HG02973 (cell line): ENCODE data around the gene IRS1.
"Not testable (repeated sequence)": the region's sequence is repeated elsewhere in the genome, so short reads cannot be mapped to it uniquely, and the experiment has no call there.

Experiments
- ATAC-seq: cut with Tn5 transposase; IDR thresholded peaks from one replicate; pipeline ENCODE4 v1.9.1; 2021; ENCODE audit warnings: moderate library complexity; ENCODE audit not compliant: unreplicated experiment

The IRS1 gene

DNA sequence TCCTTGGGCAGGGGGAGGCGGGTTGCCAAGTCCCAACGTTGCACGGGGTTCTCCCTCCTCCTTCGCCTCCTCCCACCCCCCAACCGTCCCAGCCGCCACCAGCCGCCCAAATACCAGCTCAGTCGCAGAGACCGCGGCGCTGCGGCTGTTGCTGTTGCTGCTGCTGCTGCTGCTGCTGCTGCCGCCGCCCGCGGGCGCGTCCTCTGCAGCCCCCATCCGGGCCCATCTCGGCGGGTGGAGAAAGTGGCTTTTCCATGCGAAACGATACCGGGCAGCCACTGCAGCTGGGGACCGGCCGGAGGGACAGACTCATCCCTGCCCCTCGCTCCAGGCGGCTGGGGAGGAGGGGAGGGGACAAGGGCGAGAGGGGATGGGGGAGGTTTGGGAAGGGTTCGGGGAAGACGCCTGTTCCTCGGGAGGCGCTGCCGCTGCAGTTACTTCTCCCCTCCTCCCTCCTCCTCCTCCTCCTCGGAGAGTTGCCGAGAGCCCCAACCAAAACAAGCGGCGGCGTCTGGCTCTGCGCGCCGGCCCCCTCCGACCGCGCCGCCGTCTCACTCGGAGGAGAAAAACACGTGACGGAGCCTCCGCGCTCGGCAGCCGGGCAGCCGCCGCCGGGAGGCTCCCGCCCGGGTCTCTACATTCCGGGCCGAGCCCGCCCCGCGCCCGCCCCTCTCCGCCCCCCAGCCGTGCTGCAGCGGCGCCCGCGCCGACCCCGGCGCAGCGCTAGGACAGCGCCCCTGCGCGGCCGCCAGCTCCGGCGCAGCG is at the start of gene IRS1:
TSS of gene IRS1 (minus strand) at position 610 of the 765 bp plus-strand sequence. CDS start 1,082 bp downstream, outside the sequence.
- ATAC-seq: peak; percentile 43

DNA sequence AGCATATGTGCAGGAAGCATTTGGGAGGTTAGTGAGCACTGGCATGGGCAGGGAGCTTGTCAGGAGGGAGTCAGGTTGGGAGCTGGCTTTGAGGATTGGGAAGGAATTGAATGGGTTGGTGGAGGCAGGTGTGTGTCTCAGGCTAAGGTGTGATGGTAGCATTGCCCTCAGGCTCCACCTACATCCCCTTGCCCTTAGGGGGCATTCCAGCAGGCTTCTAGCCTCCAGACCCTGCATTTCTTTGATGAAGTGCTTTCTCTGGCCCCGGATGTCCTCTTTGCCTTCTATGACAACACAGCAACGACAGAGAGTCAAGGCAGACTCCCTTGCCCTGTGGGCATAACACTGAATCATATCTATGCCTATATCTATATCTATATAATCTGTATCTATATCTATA is 49.7 kb upstream of the IRS1 start:
- no peak for ATAC-seq

DNA sequence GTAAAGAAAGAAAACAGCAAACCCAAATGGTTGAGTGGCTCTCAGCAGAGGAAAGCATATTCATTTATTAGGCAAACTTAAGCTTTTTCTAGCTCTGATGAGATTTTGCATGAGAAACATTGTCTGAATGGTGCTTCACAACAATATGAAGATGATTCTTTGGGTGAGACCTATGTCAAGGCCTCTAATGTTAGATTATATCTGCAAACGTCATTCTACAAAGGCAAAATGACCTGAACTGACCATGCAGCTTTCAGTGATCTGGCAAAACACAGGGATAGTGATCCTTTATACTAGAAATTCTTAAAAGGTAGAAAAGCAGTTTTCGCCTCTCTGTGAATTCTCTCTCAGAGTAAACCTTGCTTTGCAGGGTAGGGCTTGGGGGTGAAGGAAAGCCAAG is 47.9 kb upstream of the IRS1 start:
- ATAC-seq: no peak

DNA sequence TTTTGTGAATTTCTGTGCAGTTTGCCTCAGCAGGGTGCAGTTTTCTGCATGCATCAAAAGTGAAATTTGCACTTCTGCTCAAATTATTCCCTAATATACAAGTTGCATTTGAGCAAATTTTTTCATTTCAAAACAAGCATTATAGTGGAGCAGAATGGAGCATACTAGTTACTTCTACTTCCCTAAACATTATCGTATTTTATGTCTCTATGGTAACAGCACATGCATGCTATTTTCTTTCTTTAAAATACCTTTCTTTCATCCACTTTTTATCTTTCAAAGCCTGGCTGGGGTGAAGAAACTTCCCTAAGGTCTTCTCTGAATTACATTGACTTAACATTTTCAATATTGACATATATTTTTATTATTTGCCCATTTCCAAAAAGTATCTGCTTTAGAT is 47.5 kb upstream of the IRS1 start:
- no peak for ATAC-seq

GRCh38 chr2:226845386-226846116 is 45.9 kb upstream of the IRS1 start:
- no peak for ATAC-seq

DNA sequence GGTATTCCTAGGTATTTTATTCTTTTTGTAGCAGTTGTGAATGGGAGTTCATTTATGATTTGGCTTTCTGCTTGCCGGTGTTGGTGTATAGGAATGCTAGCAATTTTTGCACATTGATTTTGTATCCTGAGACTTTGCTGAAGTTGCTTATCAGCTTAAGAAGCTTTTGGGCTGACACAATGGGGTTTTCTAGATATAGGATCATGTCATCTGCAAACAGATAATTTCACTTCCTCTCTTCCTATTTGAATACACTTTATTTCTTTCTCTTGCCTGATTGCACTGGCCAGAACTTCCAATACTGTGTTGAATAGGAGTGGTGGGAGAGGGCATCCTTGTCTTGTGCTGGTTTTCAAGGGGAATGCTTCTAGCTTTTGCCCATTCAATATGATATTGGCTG is 43.4 kb upstream of the IRS1 start:
- not testable (repeated sequence) for ATAC-seq

DNA sequence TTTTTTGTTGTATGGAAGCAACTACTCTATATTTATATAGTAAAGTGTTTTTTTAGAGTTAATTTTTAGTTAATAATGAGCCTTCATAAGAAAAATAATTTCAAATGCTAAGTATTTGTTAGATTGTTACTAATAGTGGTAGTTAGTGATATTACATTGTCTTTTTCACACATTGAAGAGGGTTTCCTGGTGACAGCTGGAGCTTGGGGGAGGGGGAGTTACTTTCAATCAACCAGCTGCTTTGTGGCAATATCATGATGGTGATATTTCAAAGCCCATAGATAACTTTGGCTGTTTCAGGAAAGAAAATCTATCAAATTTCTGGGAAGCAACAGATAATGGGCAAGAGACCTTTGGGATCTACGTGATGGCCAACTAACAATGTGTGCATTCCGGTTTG is 40.3 kb upstream of the IRS1 start:
- no peak for ATAC-seq

DNA sequence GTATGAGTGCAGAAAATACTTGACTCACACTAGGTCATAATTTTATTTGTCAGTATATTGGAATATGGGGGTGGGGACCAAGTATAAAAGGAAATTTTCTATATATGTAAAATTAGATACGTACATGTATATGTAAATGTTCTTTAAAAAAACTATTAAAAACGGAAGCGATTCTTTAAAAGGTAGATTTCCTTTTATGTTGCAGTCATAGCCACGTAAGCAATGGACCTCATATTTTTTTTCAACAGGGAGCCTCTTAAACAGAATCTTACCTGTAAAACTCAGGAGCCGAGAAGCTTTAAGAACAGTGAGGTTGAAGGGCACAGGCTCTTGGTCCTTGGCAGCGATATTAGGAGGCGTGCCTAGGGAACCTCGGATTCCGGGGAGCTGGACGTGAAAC is 39.5 kb upstream of the IRS1 start:
- ATAC-seq: no peak

DNA sequence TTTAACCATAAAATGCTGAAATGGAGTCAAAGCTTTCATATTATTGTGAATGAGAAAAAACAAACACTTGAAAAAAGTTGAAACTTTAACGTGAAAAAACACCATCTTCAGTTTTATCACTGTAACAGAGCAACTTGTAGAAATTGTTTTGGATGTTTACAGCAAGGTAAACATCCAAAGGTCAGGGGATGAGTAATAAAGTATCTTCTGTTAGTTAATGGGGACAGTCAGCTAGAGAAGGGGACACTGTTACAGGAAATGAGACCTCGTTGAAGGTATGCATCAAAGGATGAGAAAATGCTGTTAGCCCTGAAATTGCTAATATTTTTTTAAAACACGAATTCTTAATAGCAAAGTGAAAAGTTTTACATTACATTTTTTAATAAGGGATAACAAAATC is 39.1 kb upstream of the IRS1 start:
- no peak for ATAC-seq

DNA sequence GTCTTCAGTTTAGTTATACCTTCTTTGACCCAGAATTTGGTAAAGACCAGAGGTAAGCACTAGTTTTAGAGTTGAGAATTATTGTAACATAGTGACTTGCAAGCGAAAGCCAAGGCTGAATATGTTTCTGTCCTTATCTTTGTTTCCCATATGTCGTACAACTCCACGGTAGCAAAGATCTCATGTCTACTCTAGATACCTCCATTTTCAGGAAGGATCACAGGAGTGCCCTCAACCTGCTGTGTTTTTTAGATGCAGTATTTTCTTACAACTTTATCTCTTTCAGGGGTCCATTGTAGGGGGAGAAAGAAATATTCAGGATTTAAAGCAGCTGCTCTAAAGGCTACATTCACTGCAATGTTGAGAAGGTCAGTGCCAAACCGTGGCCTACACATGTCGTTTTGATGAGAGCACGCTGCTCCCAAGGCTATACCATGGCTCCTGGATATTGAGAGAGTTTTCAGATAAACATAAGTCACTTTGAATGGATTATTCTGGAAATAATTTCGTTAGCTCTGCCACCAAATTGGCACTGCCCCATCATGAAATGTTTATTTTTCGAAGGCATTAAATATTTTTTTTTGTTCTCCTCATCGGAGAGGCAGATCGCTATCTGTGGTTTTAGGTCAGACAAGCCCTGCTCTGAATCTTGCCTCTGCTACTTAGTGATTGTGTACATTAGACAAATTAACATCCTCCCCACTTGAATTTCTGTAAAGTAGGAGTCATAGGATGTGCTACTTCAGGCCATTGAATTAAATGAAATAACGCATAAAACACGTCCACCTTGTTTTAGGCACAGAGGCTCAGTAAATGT is 38.4 kb upstream of the IRS1 start:
- ATAC-seq: no peak

- ATAC-seq: no peak
Observed at GRCh38 chr2:226837334-226837733, 37.7 kb upstream of the IRS1 start.

GRCh38 chr2:226836548-226836885 is 36.9 kb upstream of the IRS1 start:
- no peak for ATAC-seq

GRCh38 chr2:226835796-226836547 is 36.4 kb upstream of the IRS1 start, which contains the start of gene RHBDD1:
Gene RHBDD1 (plus strand): TSS chr2:226836054. CDS start chr2:226864694, 28,640 bp downstream.
- ATAC-seq: peak; percentile 84

- peak; percentile 21 for ATAC-seq
Observed at GRCh38 chr2:226835420-226835795, 35.8 kb upstream of the IRS1 start.

GRCh38 chr2:226834880-226835279 is 35.3 kb upstream of the IRS1 start:
- ATAC-seq: not testable (repeated sequence)

DNA sequence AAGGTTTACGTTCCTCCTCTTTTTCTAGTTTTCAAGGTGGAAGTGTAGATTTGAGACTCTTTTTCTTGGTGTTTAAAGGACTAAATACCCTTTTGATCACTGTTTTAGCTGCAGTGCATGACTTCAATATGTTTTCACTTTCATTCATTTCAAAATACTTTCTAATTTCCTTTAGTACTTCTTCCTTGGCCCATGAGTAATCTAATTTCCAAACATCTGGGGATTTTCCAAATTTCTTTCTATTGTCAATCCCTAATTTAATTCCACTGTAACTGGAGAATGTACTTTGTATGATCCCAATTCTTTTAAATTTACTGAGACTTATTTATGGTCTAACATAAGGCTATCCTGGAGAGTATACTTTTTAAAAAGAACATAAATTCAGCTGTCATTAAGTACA is 32.4 kb upstream of the IRS1 start:
- no peak for ATAC-seq

DNA sequence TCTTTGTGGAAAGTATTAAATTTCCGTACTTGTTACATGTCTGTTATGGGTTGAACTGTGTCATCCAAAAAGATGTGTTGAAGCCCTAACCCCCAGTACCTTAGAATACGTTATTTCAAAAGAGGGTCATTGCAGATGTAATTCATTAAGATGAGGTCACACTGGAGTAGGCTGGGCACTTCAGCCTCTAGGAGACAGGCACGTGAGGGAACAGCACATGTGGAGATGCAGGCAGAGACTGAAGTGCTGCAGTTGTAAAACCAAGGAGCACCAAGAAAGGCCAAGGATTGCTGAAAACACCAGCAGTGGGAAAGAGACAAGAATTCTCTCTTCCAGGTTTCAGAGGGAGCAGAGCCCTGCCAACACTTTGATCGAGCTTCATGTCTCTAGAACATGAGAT is 31.6 kb upstream of the IRS1 start:
- no peak for ATAC-seq

- no peak for ATAC-seq
Observed at GRCh38 chr2:226829721-226830631, 30.4 kb upstream of the IRS1 start.

DNA sequence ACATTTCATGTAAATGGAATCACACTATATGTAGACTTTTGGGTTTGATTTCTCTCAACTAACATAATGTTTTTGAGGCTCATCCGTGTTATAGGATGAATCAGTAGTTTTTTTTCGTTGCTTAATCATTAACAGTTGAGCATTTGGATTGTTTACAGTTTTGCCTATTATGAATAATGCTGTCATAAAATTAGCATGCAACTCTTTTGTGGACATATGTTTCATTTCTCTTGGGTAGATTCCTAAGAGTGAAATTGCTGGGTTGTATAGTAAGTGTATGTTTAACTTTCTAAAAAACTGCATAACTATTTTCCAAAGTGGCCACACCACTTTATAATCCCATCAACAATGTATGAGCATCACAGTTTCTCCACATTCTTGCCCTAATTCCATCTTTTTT is 28.6 kb upstream of the IRS1 start:
- no peak for ATAC-seq

GRCh38 chr2:226825056-226825455 is 25.4 kb upstream of the IRS1 start:
- no peak for ATAC-seq
